ENCODE results near the gene OTUD7B. TPM values are rescaled to one million over a fixed set of nuclear protein-coding genes. Genes with fewer than 3 reads are reported as not detected.

OTUD7B gene
- total and polyA plus RNA-seq, 9 of the 15 experiments (the other 6 are each of a cell fraction or from before 2014, with no cell fraction given), result 0.96 to 18.8 (median 7.4) TPM

GRCh38 chr1:150051089-150051373, 40.5 kb upstream of the OTUD7B start:
- H3K79me2 ChIP-seq (ENCODE audit: control insufficient read depth, insufficient read depth, low read length), result no peaks in the 10 kb centered on the region
- POLR2A ChIA-PET, result interaction anchor here (0.8 to 1.4 kb wide), 4 partner anchors 16 to 163 kb away, joined by 3 to 8 read pairs (median 4); a partner anchor contains a TSS
- intact Hi-C loops (cut with micrococcal nuclease), result loop anchor here (2.0 to 5.0 kb wide), 3 partner anchors 44 to 162 kb away; no protein-coding TSS in a partner anchor
- DNase-seq (ENCODE audit: extremely low read depth in 1 of 4, low spot score in 3 of 4) (no peak), ATAC-seq (no peak), FAIRE-seq (no peak)
- no peak overlapping the region for H3K27ac ChIP-seq (ENCODE audit: extremely low read depth, low read depth, low read length)
- H4K20me1 ChIP-seq (replicated peaks; ENCODE audit: control insufficient read depth, insufficient read depth, low read length), result no peaks in the 10 kb centered on the region
- no peak overlapping the region for H3K9ac ChIP-seq (ENCODE audit: insufficient read depth in 1 of 2, low read depth in 2 of 2, low read length in 2 of 2)
- CTCF ChIA-PET (ENCODE audit: low intra/inter-chr PET ratio), result interaction anchor here (0.6 to 3.7 kb wide), 4 partner anchors 14 to 88 kb away, joined by 3 to 33 read pairs (median 3); no protein-coding TSS in a partner anchor
- TF ChIP-seq CEBPB (tag; IDR thresholded peaks at IDR 0.05) (0 out of 2 replicates have a peak, but pooled peaks have one; percentile 24), ZBTB8A (IDR thresholded peaks at IDR 0.05; ENCODE audit: partially characterized antibody) (no peak), NCOA4 (IDR thresholded peaks at IDR 0.05; ENCODE audit: partially characterized antibody) (no peak), CEBPG (CRISPR knock-in tag; IDR thresholded peaks at IDR 0.05) (no peak), CEBPG (tag; conservative IDR thresholded peaks at IDR 0.05 in 1 of 2, IDR thresholded peaks at IDR 0.05 in 1 of 2) (0 out of 4 replicates have a peak, but pooled peaks of 1 of the 2 experiments have one; percentile 21), RFX5 (IDR thresholded peaks at IDR 0.05; ENCODE audit: low read depth, low read length) (no peak)
- no peaks in the 10 kb centered on the region for H3K36me3 ChIP-seq (ENCODE audit: control insufficient read depth, insufficient read depth, low read length)
- in situ Hi-C loops (cut with MboI), result no loop called here
- H2AFZ ChIP-seq (ENCODE audit: low read depth, low read length), result no peak overlapping the region
- H3K4me3 ChIP-seq, result no peak overlapping the region
- H3K9me1 ChIP-seq (ENCODE audit: control insufficient read depth, insufficient read depth, low read length), result no peaks in the 10 kb centered on the region
- no peaks in the 10 kb centered on the region for H3K9me3 ChIP-seq (replicated peaks; ENCODE audit: control insufficient read depth, insufficient read depth, low read depth, low read length)
- 24% methylated on average over 5 of the region's 7 CpGs for WGBS (ENCODE audit: insufficient coverage, low coverage, missing lambda C conversion rate)
- H3K4me1 ChIP-seq (replicated peaks in 1 of 2; ENCODE audit: control insufficient read depth in 2 of 2, insufficient read depth in 2 of 2, low read length in 2 of 2), result no peaks in the 10 kb centered on the region; a peak in 1 of 5 replicates
- H3K27me3 ChIP-seq (ENCODE audit: control insufficient read depth in 2 of 2, insufficient read depth in 2 of 2, low read length in 2 of 2), result no peaks in the 10 kb centered on the region
- BruUV-seq (replicated peaks), result no TSS peak
- no peak overlapping the region for H3K4me2 ChIP-seq (ENCODE audit: insufficient read depth, low read length)

Data from K562 (cell line).